ENCODE results near the gene IFNL4. TPM values are rescaled to one million over a fixed set of nuclear protein-coding genes. Genes with fewer than 3 reads are reported as not detected.

IFNL4 gene
- not detected in 2 replicates for total RNA-seq (2011; cell fraction: chromatin; rRNA removed; ENCODE audit: low replicate concordance)
- not detected in 2 replicates for total RNA-seq (2011; cell fraction: nucleolus; rRNA removed)
- not detected in 2 replicates for total RNA-seq (2011; cell fraction: nucleoplasm; rRNA removed)
- total RNA-seq (2014; rRNA removed), result not detected in 2 replicates
- total RNA-seq (2014; rRNA removed; fragmentation: Illumina TruSeq; extraction: Trizol), result not detected in 2 replicates
- not detected in 2 replicates for total RNA-seq (2015; rRNA removed; fragmentation: Illumina TruSeq; extraction: Trizol)
- not detected in 2 replicates for total RNA-seq (2021)
- not detected in 2 replicates for polyA plus RNA-seq (2011; rRNA removed)
- polyA plus RNA-seq (2011; cell fraction: cytosol; rRNA removed), result not detected in 2 replicates
- polyA plus RNA-seq (2011; cell fraction: nucleus; rRNA removed), result not detected in 2 replicates
- not detected in 2 replicates for polyA plus RNA-seq (2012)
- not detected in 2 replicates for polyA plus RNA-seq (2014; fragmentation: Illumina TruSeq; extraction: Trizol)
- polyA plus RNA-seq (2014; fragmentation: Nextera tagmentation; extraction: Ambion mirVana), result not detected
- not detected in 2 replicates for polyA plus RNA-seq (2014; rRNA removed)
- polyA minus RNA-seq (2011; rRNA and poly(A)+ RNA removed), result not detected in 2 replicates
- polyA minus RNA-seq (2011; cell fraction: cytosol; rRNA and poly(A)+ RNA removed), result not detected in 2 replicates
- polyA minus RNA-seq (2011; cell fraction: nucleus; rRNA and poly(A)+ RNA removed), result not detected in 2 replicates
- not detected for Bru-seq, nascent RNA
- BruChase-seq, experiment 1, labeled RNA remaining after a 2-hour chase, result not detected
- BruChase-seq, experiment 2, labeled RNA remaining after a 6-hour chase, result not detected
- long read RNA-seq, experiment 1, result 0 reads
- long read RNA-seq, experiment 2, result 0 reads
- long read RNA-seq, experiment 3, result 0 reads

- H3K79me2 ChIP-seq (ENCODE audit: control insufficient read depth, insufficient read depth, low read length), result no peaks in the 10 kb centered on the region
- H3K9me1 ChIP-seq (ENCODE audit: control insufficient read depth, insufficient read depth, low read length), result no peaks in the 10 kb centered on the region
- ATAC-seq, result no peak
- no peak for FAIRE-seq
- peak within 1 kb of the TSS in 1 of 2 experiments; percentile 1; a peak in 1 of 4 replicates for H3K9ac ChIP-seq (ENCODE audit: insufficient read depth in 1 of 2, low read depth in 2 of 2, low read length in 2 of 2)
- 32% methylated on average over 13 of the region's 13 CpGs for WGBS (ENCODE audit: insufficient coverage, low coverage, missing lambda C conversion rate)
- TF ChIP-seq KLF1 (tag; IDR thresholded peaks at IDR 0.05) (no peak), SRF (CRISPR knock-in tag; IDR thresholded peaks at IDR 0.05) (no peak)
- ChIA-PET CTCF (ENCODE audit: low intra/inter-chr PET ratio) (no interaction called here), POLR2A (interaction anchor here (0.6 to 1.5 kb wide), 2 partner anchors 26 to 309 kb away, joined by 4 read pairs; no protein-coding TSS in a partner anchor)
- H3K9me3 ChIP-seq (replicated peaks; ENCODE audit: control insufficient read depth, insufficient read depth, low read depth, low read length), result no peaks in the 10 kb centered on the region
- BruUV-seq (replicated peaks), result no TSS peak
- H3K36me3 ChIP-seq (ENCODE audit: control insufficient read depth, insufficient read depth, low read length), result no peaks in the 10 kb centered on the region
- peaks cover 22 to 33% of the 10 kb centered on the region in 2 experiments for H3K4me1 ChIP-seq (replicated peaks in 1 of 2; ENCODE audit: control insufficient read depth in 2 of 2, insufficient read depth in 2 of 2, low read length in 2 of 2)
- H3K27me3 ChIP-seq (ENCODE audit: control insufficient read depth in 2 of 2, insufficient read depth in 2 of 2, low read length in 2 of 2), result no peaks in the 10 kb centered on the region
- no peak within 1 kb of the TSS for H3K4me2 ChIP-seq (ENCODE audit: insufficient read depth, low read length)
- intact Hi-C loops (cut with micrococcal nuclease) (no loop called here), in situ Hi-C loops (cut with MboI) (no loop called here)
- no peak within 1 kb of the TSS for H2AFZ ChIP-seq (ENCODE audit: low read depth, low read length)
- H3K4me3 ChIP-seq, result no peak within 1 kb of the TSS
- H4K20me1 ChIP-seq (replicated peaks; ENCODE audit: control insufficient read depth, insufficient read depth, low read length), result no peaks in the 10 kb centered on the region
- DNase-seq (ENCODE audit: extremely low read depth in 1 of 4, low spot score in 3 of 4), result no peak
- H3K27ac ChIP-seq (ENCODE audit: extremely low read depth, low read depth, low read length), result no peak within 1 kb of the TSS
These were observed at the start of gene IFNL4 for GRCh38 chr19:39248806-39249205. Gene IFNL4, minus strand, starts transcription at chr19:39248856.

All from K562 (cell line).